Panc1 (cell line): ENCODE measurements around the gene PKP4. TPM values are rescaled to one million over a fixed set of nuclear protein-coding genes. Genes with fewer than 3 reads are reported as not detected.

ENCODE experiments used
- ATAC-seq: fragments of 200-7000 bp; cut with Tn5 transposase; 2 replicates; pipeline ENCODE4 v1.9.1; 2020; ENCODE audit warnings: mild to moderate bottlenecking, moderate library complexity
- BruUV-seq: library from RNA; stranded (reverse); fragments of 400-500 nt; replicated peaks from 2 replicates; lab custom pipeline; 2021; lab: Mats Ljungman, UMichigan
- CTCF ChIA-PET: fragments of 300-600 bp; sonication (Branson Sonifier 250); formaldehyde crosslinking; loops from one replicate; lab custom pipeline; 2022; ENCODE audit warnings: antibody characterized with exemption; lab: Charles Lee
- POLR2A ChIA-PET: fragments of 300-600 bp; sonication (Branson Sonifier 250); formaldehyde crosslinking; loops from one replicate; lab custom pipeline; 2022; ENCODE audit warnings: antibody characterized with exemption; lab: Charles Lee
- DNase-seq: peaks from one replicate; pipeline ENCODE4 v3.0.0-alpha.2; 2010; ENCODE audit warnings: low read depth, low spot score
- H3K27ac ChIP-seq: 2 replicates; pipeline ENCODE4 v1.5.1; 2011; ENCODE audit warnings: mild to moderate bottlenecking, low read length, inconsistent platforms
- H3K27me3 ChIP-seq: fragments of 200-500 bp; sonication (Bioruptor generic); 2 replicates; pipeline ENCODE4 v1.6.0; 2014; ENCODE audit warnings: low read length, inconsistent platforms; ENCODE audit not compliant: control insufficient read depth, insufficient read depth
- H3K36me3 ChIP-seq: fragments of 200-500 bp; sonication (Bioruptor generic); 2 replicates; pipeline ENCODE4 v1.5.1; 2014; ENCODE audit warnings: inconsistent platforms, mild to moderate bottlenecking, low read length, moderate library complexity; ENCODE audit not compliant: control insufficient read depth, insufficient read depth
- H3K4me1 ChIP-seq: 2 replicates; pipeline ENCODE4 v1.5.1; 2011; ENCODE audit warnings: inconsistent platforms, mild to moderate bottlenecking, low read length, moderate library complexity; ENCODE audit not compliant: control insufficient read depth, insufficient read depth
- H3K4me3 ChIP-seq, 2 experiments: 2 replicates each; pipeline ENCODE4 v1.5.1; 2011 to 2012; ENCODE audit warnings: low read depth in 2 of 2, low read length in 2 of 2, mild to moderate bottlenecking in 2 of 2, inconsistent platforms in 1 of 2, moderate library complexity in 1 of 2
- H3K9me3 ChIP-seq: fragments of 200-500 bp; sonication (Bioruptor generic); 2 replicates; pipeline ENCODE4 v1.5.1; 2014; ENCODE audit warnings: low read depth, mild to moderate bottlenecking, inconsistent platforms, low read length, moderate library complexity; ENCODE audit not compliant: control insufficient read depth, insufficient read depth
- POLR2AphosphoS5 ChIP-seq: IDR thresholded peaks from 2 replicates; pipeline ENCODE4 v1.6.1; 2012; ENCODE audit warnings: mild to moderate bottlenecking, low read depth, low read length, moderate library complexity
- SIN3A ChIP-seq: IDR thresholded peaks from 2 replicates; pipeline ENCODE4 v1.6.1; 2012; ENCODE audit warnings: low read depth, mild to moderate bottlenecking, low read length, moderate library complexity, borderline replicate concordance; ENCODE audit not compliant: insufficient read depth
- TCF7L2 ChIP-seq: IDR thresholded peaks from 2 replicates; pipeline ENCODE4 v1.6.1; 2011; ENCODE audit warnings: mild to moderate bottlenecking, low read depth, low read length, inconsistent platforms
- in situ Hi-C: cut with HindIII; loops from 2 replicates; pipeline ENCODE4 v1.10.0; 2016; ENCODE audit warnings: low sequenced_read_pairs, low pct_unique_long_range_greater_than_20kb
- intact Hi-C: fragments of 100-400 bp; cut with micrococcal nuclease; formaldehyde crosslinking; loops from one replicate; pipeline ENCODE4 v1.10.0; 2022; ENCODE audit not compliant: unreplicated experiment
- total RNA-seq: library from RNA; stranded (reverse); gene quantifications from one replicate; pipeline ENCODE4 v1.2.1, GENCODE V29; 2021; ENCODE audit not compliant: unreplicated experiment
- TF ChIP-seq, protein P1 (sequence below), 2 experiments: IDR thresholded peaks; 2 replicates each; pipeline ENCODE4 v1.6.1; 2011 to 2012; ENCODE audit warnings: low read depth in 2 of 2, control low read depth in 1 of 2, low read length in 1 of 2, mild to moderate bottlenecking in 1 of 2, moderate library complexity in 1 of 2; ENCODE audit not compliant: insufficient read depth in 1 of 2
- TF ChIP-seq, protein P2 (sequence below): fragments of 450-650 bp; IDR thresholded peaks from 2 replicates; pipeline ENCODE4 v1.5.1; 2017; ENCODE audit warnings: mild to moderate bottlenecking

PKP4 gene
- total RNA-seq, 1 experiment from 2014 or later: 81.7 TPM

DNA sequence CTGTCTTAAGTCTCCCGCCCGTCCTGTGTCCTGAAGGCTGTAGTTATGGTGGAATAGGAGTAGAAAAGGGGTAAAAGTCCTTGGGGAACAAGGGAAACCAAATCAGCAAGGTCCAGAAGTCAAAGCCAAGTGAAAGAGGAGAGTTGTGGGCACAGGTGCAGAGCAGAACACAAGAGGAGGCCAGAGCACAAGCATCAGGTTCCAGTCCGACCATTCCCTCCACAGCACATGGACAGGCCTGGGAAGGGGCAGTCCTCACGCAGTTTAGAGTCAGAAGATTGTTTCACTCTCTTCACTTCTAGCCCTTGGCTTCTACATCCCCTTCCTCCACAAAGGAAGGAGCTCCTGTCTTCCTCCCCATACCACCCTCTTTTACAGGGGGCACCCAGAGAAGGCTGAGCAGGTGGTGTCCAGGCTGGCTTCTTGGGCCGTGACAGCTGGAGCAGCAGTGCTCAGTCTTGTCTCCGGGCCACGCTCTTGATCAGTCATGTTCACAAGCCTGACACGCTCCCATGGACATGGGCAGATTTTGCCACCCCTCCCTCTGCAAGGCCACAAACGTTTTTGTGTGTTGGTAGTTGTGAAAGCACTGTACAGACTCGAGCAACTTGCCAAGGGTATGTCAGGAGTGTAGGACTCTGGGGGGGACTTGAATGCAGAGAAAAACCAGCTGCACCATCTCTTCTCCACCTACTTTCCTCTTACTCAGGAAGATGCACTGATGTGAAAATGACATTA, 199.9 kb downstream of the PKP4 start:
- ChIA-PET CTCF (no interaction called here), POLR2A (no interaction called here)
- H3K9me3 ChIP-seq: no peaks in the 10 kb centered on the region
- no peak for DNase-seq
- no TSS peak for BruUV-seq
- H3K27ac ChIP-seq: no peak overlapping the region
- in situ Hi-C loops: no loop called here
- peaks cover 9% of the 10 kb centered on the region for H3K36me3 ChIP-seq
- no peaks in the 10 kb centered on the region for H3K27me3 ChIP-seq
- H3K4me1 ChIP-seq: no peaks in the 10 kb centered on the region
- TF ChIP-seq TCF7L2: no peak
- TF ChIP-seq, protein P1, sequence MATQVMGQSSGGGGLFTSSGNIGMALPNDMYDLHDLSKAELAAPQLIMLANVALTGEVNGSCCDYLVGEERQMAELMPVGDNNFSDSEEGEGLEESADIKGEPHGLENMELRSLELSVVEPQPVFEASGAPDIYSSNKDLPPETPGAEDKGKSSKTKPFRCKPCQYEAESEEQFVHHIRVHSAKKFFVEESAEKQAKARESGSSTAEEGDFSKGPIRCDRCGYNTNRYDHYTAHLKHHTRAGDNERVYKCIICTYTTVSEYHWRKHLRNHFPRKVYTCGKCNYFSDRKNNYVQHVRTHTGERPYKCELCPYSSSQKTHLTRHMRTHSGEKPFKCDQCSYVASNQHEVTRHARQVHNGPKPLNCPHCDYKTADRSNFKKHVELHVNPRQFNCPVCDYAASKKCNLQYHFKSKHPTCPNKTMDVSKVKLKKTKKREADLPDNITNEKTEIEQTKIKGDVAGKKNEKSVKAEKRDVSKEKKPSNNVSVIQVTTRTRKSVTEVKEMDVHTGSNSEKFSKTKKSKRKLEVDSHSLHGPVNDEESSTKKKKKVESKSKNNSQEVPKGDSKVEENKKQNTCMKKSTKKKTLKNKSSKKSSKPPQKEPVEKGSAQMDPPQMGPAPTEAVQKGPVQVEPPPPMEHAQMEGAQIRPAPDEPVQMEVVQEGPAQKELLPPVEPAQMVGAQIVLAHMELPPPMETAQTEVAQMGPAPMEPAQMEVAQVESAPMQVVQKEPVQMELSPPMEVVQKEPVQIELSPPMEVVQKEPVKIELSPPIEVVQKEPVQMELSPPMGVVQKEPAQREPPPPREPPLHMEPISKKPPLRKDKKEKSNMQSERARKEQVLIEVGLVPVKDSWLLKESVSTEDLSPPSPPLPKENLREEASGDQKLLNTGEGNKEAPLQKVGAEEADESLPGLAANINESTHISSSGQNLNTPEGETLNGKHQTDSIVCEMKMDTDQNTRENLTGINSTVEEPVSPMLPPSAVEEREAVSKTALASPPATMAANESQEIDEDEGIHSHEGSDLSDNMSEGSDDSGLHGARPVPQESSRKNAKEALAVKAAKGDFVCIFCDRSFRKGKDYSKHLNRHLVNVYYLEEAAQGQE (IDR thresholded peaks at IDR 0.05; ENCODE audit: insufficient read depth in 1 of 2, low read depth in 2 of 2, low read length in 1 of 2): no peak
- TF ChIP-seq, protein P2, sequence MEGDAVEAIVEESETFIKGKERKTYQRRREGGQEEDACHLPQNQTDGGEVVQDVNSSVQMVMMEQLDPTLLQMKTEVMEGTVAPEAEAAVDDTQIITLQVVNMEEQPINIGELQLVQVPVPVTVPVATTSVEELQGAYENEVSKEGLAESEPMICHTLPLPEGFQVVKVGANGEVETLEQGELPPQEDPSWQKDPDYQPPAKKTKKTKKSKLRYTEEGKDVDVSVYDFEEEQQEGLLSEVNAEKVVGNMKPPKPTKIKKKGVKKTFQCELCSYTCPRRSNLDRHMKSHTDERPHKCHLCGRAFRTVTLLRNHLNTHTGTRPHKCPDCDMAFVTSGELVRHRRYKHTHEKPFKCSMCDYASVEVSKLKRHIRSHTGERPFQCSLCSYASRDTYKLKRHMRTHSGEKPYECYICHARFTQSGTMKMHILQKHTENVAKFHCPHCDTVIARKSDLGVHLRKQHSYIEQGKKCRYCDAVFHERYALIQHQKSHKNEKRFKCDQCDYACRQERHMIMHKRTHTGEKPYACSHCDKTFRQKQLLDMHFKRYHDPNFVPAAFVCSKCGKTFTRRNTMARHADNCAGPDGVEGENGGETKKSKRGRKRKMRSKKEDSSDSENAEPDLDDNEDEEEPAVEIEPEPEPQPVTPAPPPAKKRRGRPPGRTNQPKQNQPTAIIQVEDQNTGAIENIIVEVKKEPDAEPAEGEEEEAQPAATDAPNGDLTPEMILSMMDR: no peak
- no peak for TF ChIP-seq POLR2AphosphoS5
- intact Hi-C loops: no loop called here
- ATAC-seq: no peak
- H3K4me3 ChIP-seq: no peak overlapping the region

DNA sequence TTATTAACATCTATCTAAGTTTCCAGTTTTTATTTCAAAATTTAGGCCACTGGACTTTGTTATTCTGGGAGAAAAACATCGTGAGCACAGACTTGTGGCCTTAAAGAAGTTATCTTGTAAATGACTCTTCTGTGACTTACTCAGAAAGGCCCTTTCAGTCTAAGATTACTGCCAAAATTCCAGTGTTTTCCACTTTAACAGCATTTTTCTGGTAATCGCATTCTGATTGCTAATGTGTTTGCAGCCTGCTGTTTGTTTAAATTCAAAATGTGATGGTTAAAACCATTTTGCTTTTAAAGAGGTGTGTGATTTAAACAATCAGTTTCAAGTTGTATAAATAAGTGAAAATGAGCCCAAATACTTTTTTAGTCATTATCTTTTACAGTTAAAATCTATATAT, 201.6 kb downstream of the PKP4 start:
- TF ChIP-seq, protein P2: no peak
- no peak for TF ChIP-seq TCF7L2
- TF ChIP-seq SIN3A: no peak
- no peak for TF ChIP-seq POLR2AphosphoS5
- TF ChIP-seq, protein P1 (IDR thresholded peaks at IDR 0.05; ENCODE audit: insufficient read depth in 1 of 2, low read depth in 2 of 2, low read length in 1 of 2): no peak
- Histone ChIP-seq H3K36me3 (peaks cover 9% of the 10 kb centered on the region), H3K27ac (no peak overlapping the region), H3K4me3 (no peak overlapping the region), H3K27me3 (no peaks in the 10 kb centered on the region), H3K9me3 (no peaks in the 10 kb centered on the region), H3K4me1 (no peaks in the 10 kb centered on the region)
- ATAC-seq (no peak), DNase-seq (no peak)
- intact Hi-C loops: no loop called here
- in situ Hi-C loops: no loop called here
- POLR2A ChIA-PET: no interaction called here
- CTCF ChIA-PET: no interaction called here
- no TSS peak for BruUV-seq
